Measurements from ENCODE around the gene SNX14. TPM values are rescaled to one million over a fixed set of nuclear protein-coding genes. Genes with fewer than 3 reads are reported as not detected.
A peak's percentile ranks its signal among the peaks of the same experiment; 100 is the strongest.
"Not testable (repeated sequence)": the region's sequence is repeated elsewhere in the genome, so short reads cannot be mapped to it uniquely, and the experiment has no call there.

SNX14 gene
- total RNA-seq, 1 donor from 2014 or later: 62.4 TPM

GRCh38 chr6:85592033-85592432, 1.6 kb downstream of the SNX14 start:
- Mint-ChIP-seq H3K4me3 (peak overlapping the region; percentile 97), H3K36me3 (peaks cover 22% of the 10 kb centered on the region), H3K27ac (peak overlapping the region; percentile 2), H3K9me3 (no peaks in the 10 kb centered on the region), H3K4me1 (ENCODE audit: unreplicated experiment) (peaks cover 7% of the 10 kb centered on the region), H3K27me3 (no peaks in the 10 kb centered on the region)
- no peak for TF ChIP-seq CTCF (conservative IDR thresholded peaks at IDR 0.05)
- DNase-seq (ENCODE audit: extremely low spot score, unreplicated experiment): no peak

- Mint-ChIP-seq H3K27ac (no peak overlapping the region), H3K27me3 (no peaks in the 10 kb centered on the region), H3K4me3 (peak overlapping the region; percentile 31), H3K4me1 (ENCODE audit: unreplicated experiment) (peaks cover 7% of the 10 kb centered on the region), H3K9me3 (no peaks in the 10 kb centered on the region), H3K36me3 (peaks cover 24% of the 10 kb centered on the region)
- no peak for DNase-seq (ENCODE audit: extremely low spot score, unreplicated experiment)
- no peak for TF ChIP-seq CTCF (conservative IDR thresholded peaks at IDR 0.05)
Measured at GRCh38 chr6:85591207-85591606, 2.5 kb downstream of the SNX14 start.

- no peaks in the 10 kb centered on the region for H3K4me1 Mint-ChIP-seq (ENCODE audit: unreplicated experiment)
- H3K4me3 Mint-ChIP-seq: no peak overlapping the region
- H3K9me3 Mint-ChIP-seq: peaks cover 5% of the 10 kb centered on the region
- H3K27ac Mint-ChIP-seq: no peak overlapping the region
- TF ChIP-seq CTCF (conservative IDR thresholded peaks at IDR 0.05): no peak
- H3K27me3 Mint-ChIP-seq: no peaks in the 10 kb centered on the region
- H3K36me3 Mint-ChIP-seq: peaks cover 53% of the 10 kb centered on the region
- no peak for DNase-seq (ENCODE audit: extremely low spot score, unreplicated experiment)
Measured at GRCh38 chr6:85585741-85586140, 7.9 kb downstream of the SNX14 start.

GRCh38 chr6:85582832-85583231, 10.8 kb downstream of the SNX14 start:
- H3K27ac Mint-ChIP-seq; DNase-seq (ENCODE audit: extremely low spot score, unreplicated experiment); H3K4me3 Mint-ChIP-seq; H3K4me1 Mint-ChIP-seq (ENCODE audit: unreplicated experiment); H3K9me3 Mint-ChIP-seq; H3K27me3 Mint-ChIP-seq: not testable (repeated sequence)
- H3K36me3 Mint-ChIP-seq: peaks cover 42% of the 10 kb centered on the region

GRCh38 chr6:85581572-85581971, 12.1 kb downstream of the SNX14 start:
- Mint-ChIP-seq H3K27me3 (no peaks in the 10 kb centered on the region), H3K4me1 (ENCODE audit: unreplicated experiment) (peaks cover 4% of the 10 kb centered on the region), H3K36me3 (peaks cover 38% of the 10 kb centered on the region), H3K9me3 (peaks cover 5% of the 10 kb centered on the region), H3K27ac (no peak overlapping the region), H3K4me3 (no peak overlapping the region)
- no peak for TF ChIP-seq CTCF (conservative IDR thresholded peaks at IDR 0.05)
- DNase-seq (ENCODE audit: extremely low spot score, unreplicated experiment): no peak

GRCh38 chr6:85580878-85581267, 12.8 kb downstream of the SNX14 start:
- Mint-ChIP-seq H3K27me3 (no peaks in the 10 kb centered on the region), H3K9me3 (peaks cover 5% of the 10 kb centered on the region), H3K27ac (no peak overlapping the region), H3K4me3 (no peak overlapping the region), H3K36me3 (peaks cover 36% of the 10 kb centered on the region), H3K4me1 (ENCODE audit: unreplicated experiment) (peaks cover 4% of the 10 kb centered on the region)
- no peak for DNase-seq (ENCODE audit: extremely low spot score, unreplicated experiment)
- no peak for TF ChIP-seq CTCF (conservative IDR thresholded peaks at IDR 0.05)
